A549 (cell line): Measurements from ENCODE around the gene EPS8L2. TPM values are rescaled to one million over a fixed set of nuclear protein-coding genes. Genes with fewer than 3 reads are reported as not detected.

Source experiments
- ATAC-seq, 2 experiments: fragments of 200-7000 bp in 1 of 2; fragments of >200 bp in 1 of 2; cut with Nextera tagmentation in 1 of 2; cut with Tn5 transposase in 1 of 2; 3 replicates each; pipeline versions ENCODE4 v1.8.0 to v1.9.1; 2018 to 2020; ENCODE audit warnings: mild to moderate bottlenecking in 1 of 2, moderate library complexity in 1 of 2
- CTCF ChIA-PET: fragments of 300-600 bp; sonication (Branson Sonifier 250); formaldehyde crosslinking; extraction: SDS; loops from one replicate; lab custom pipeline; 2021; ENCODE audit warnings: antibody characterized with exemption, inconsistent platforms; lab: Yijun Ruan, JAX
- POLR2A ChIA-PET: fragments of 350-600 bp; formaldehyde crosslinking; extraction: SDS; loops from one replicate; lab custom pipeline; 2021; ENCODE audit warnings: antibody characterized with exemption, inconsistent platforms; lab: Yijun Ruan, JAX
- DNase-seq, 2 experiments: peaks; one replicate each; pipeline versions ENCODE4 v3.0.0 to v3.0.0-alpha.2; 2011 to 2016; ENCODE audit warnings: low read depth in 1 of 2, low spot score in 1 of 2
- FAIRE-seq: peaks from 2 replicates; lab custom pipeline; 2011; peaks lifted over from hg19 to GRCh38; lab: Jason Lieb, UNC
- H3K27ac ChIP-seq, 2 experiments: fragments of >200 bp; sonication (Bioruptor Twin); formaldehyde crosslinking; 3 replicates each; pipeline ENCODE4 v1.5.1; 2016 to 2017
- H3K4me1 ChIP-seq: fragments of >200 bp; sonication (Bioruptor Twin); formaldehyde crosslinking; 3 replicates; pipeline ENCODE4 v1.6.1; 2016
- H3K4me2 ChIP-seq: fragments of >200 bp; sonication (Bioruptor Twin); formaldehyde crosslinking; 3 replicates; pipeline ENCODE4 v1.6.1; 2016
- H3K4me3 ChIP-seq: fragments of >200 bp; sonication (Bioruptor Twin); formaldehyde crosslinking; 3 replicates; pipeline ENCODE4 v1.5.1; 2016
- H3K9me3 ChIP-seq: fragments of >200 bp; sonication (Bioruptor Twin); formaldehyde crosslinking; 3 replicates; pipeline ENCODE4 v1.6.1; 2016
- CBX2 ChIP-seq: fragments of 200-600 bp; sonication (generic); IDR thresholded peaks from 2 replicates; pipeline ENCODE4 v1.6.1; 2016; ENCODE audit warnings: low read depth, mild to moderate bottlenecking, borderline replicate concordance
- CBX8 ChIP-seq: fragments of 200-600 bp; sonication (generic); IDR thresholded peaks from 2 replicates; pipeline ENCODE4 v1.6.1; 2016
- CHD4 ChIP-seq: fragments of 200-600 bp; sonication (generic); IDR thresholded peaks from 2 replicates; pipeline ENCODE4 v1.6.1; 2016; ENCODE audit warnings: antibody characterized with exemption, mild to moderate bottlenecking, borderline replicate concordance
- CTCF ChIP-seq: fragments of >200 bp; sonication (Bioruptor Twin); formaldehyde crosslinking; IDR thresholded peaks from 3 replicates; pipeline ENCODE4 v1.5.1; 2016
- E2F6 ChIP-seq: IDR thresholded peaks from 2 replicates; pipeline ENCODE4 v1.6.1; 2012; ENCODE audit warnings: low read depth, borderline replicate concordance
- EHF ChIP-seq: fragments of 250-450 bp; sonication (Bioruptor Pico); IDR thresholded peaks from 2 replicates; pipeline ENCODE4 v1.5.0; 2020; ENCODE audit warnings: mild to moderate bottlenecking
- EP300 ChIP-seq, 2 experiments: fragments of >200 bp; sonication (Bioruptor Twin); formaldehyde crosslinking; IDR thresholded peaks; 2 replicates in 1 of 2; 3 replicates in 1 of 2; pipeline ENCODE4 v1.6.1; 2016 to 2017
- FOSL2 ChIP-seq, 2 experiments: fragments of 450-650 bp in 1 of 2; fragments of >200 bp in 1 of 2; sonication (Bioruptor Twin) in 1 of 2; formaldehyde crosslinking; IDR thresholded peaks; 2 replicates each; pipeline versions ENCODE4 v1.5.0 to v1.6.1; 2016 to 2020; ENCODE audit warnings: mild to moderate bottlenecking in 1 of 2, moderate library complexity in 1 of 2
- HDAC2 ChIP-seq: fragments of 200-600 bp; sonication (generic); IDR thresholded peaks from 2 replicates; pipeline ENCODE4 v1.6.1; 2016
- HOXA7 ChIP-seq: fragments of 250-450 bp; sonication (Bioruptor Pico); IDR thresholded peaks from 2 replicates; pipeline ENCODE4 v1.5.0; 2020; ENCODE audit warnings: mild to moderate bottlenecking, moderate library complexity
- HOXB13 ChIP-seq: fragments of 250-450 bp; sonication (Bioruptor Pico); IDR thresholded peaks from 2 replicates; pipeline ENCODE4 v1.5.0; 2020; ENCODE audit warnings: low read depth, mild to moderate bottlenecking, moderate library complexity
- JUN ChIP-seq, 2 experiments: fragments of >200 bp; sonication (Bioruptor Twin); formaldehyde crosslinking; IDR thresholded peaks; 2 replicates in 1 of 2; 3 replicates in 1 of 2; pipeline ENCODE4 v1.6.1; 2016 to 2017
- JUNB ChIP-seq: fragments of >200 bp; sonication (Bioruptor Twin); formaldehyde crosslinking; IDR thresholded peaks from 2 replicates; pipeline ENCODE4 v1.6.1; 2016
- MAFK ChIP-seq: fragments of 450-650 bp; IDR thresholded peaks from 2 replicates; pipeline ENCODE4 v1.6.1; 2014; ENCODE audit not compliant: partially characterized antibody
- MAX ChIP-seq: IDR thresholded peaks from 2 replicates; pipeline ENCODE4 v1.6.1; 2012
- MAZ ChIP-seq: fragments of 150-350 bp; IDR thresholded peaks from 2 replicates; pipeline ENCODE4 v1.6.1; 2014; ENCODE audit warnings: antibody characterized with exemption, low read depth, low read length, borderline replicate concordance
- MYC ChIP-seq: IDR thresholded peaks from 2 replicates; pipeline ENCODE4 v1.6.1; 2012; ENCODE audit warnings: mild to moderate bottlenecking, inconsistent platforms, low read length, improper control_type of control experiment, borderline replicate concordance
- NPAS2 ChIP-seq: fragments of 250-450 bp; sonication (Bioruptor Pico); IDR thresholded peaks from 2 replicates; pipeline ENCODE4 v1.8.0; 2022; ENCODE audit warnings: mild to moderate bottlenecking, moderate library complexity, borderline replicate concordance
- PBX3 ChIP-seq: IDR thresholded peaks from 2 replicates; pipeline ENCODE4 v1.6.1; 2012
- PHF8 ChIP-seq: fragments of 200-600 bp; sonication (generic); IDR thresholded peaks from 2 replicates; pipeline ENCODE4 v1.6.1; 2016; ENCODE audit warnings: low read depth, mild to moderate bottlenecking, antibody characterized with exemption, moderate library complexity, borderline replicate concordance
- RCOR1 ChIP-seq: fragments of 150-350 bp; IDR thresholded peaks from 2 replicates; pipeline ENCODE4 v1.6.1; 2014; ENCODE audit warnings: antibody characterized with exemption, low read length, low read depth
- REST ChIP-seq: fragments of 200-600 bp; sonication (generic); IDR thresholded peaks from 2 replicates; pipeline ENCODE4 v1.6.1; 2016; ENCODE audit warnings: antibody characterized with exemption, mild to moderate bottlenecking, moderate library complexity
- SMC3 ChIP-seq: fragments of >200 bp; sonication (Bioruptor Twin); formaldehyde crosslinking; IDR thresholded peaks from 3 replicates; pipeline ENCODE4 v1.6.1; 2018; ENCODE audit warnings: inconsistent platforms
- ZC3H11A ChIP-seq: fragments of 450-650 bp; IDR thresholded peaks from 2 replicates; pipeline ENCODE4 v1.6.1; 2014; ENCODE audit warnings: antibody characterized with exemption, mild to moderate bottlenecking
- ZFP36 ChIP-seq: fragments of 450-650 bp; IDR thresholded peaks from 2 replicates; pipeline ENCODE4 v1.6.1; 2014; ENCODE audit warnings: borderline replicate concordance; ENCODE audit not compliant: partially characterized antibody
- ZNF302 ChIP-seq: fragments of 250-450 bp; sonication (Bioruptor Pico); IDR thresholded peaks from 2 replicates; pipeline ENCODE4 v1.9.0; 2021; ENCODE audit warnings: inconsistent platforms, mild to moderate bottlenecking, moderate library complexity
- WGBS: methylation state at CpG from one replicate; pipeline ENCODE4 v1.1.6; 2017; ENCODE audit errors: missing lambda C conversion rate; 5-methylcytosine and 5-hydroxymethylcytosine counted together
- polyA plus RNA-seq, 4 experiments: library from polyadenylated mRNA; depleted of rRNA in 3 of 4; stranded (reverse); fragments of >200 nt; fragmentation: RNase III in 1 of 4; extraction: RNeasy Plus Mini Kit Qiagen cat#74134 plus additional on column Dnase treatment in 1 of 4; gene quantifications; 2 replicates in 3 of 4; 3 replicates in 1 of 4; pipeline ENCODE4 v1.2.3, GENCODE V29; 2011 to 2017

Gene EPS8L2
- polyA plus RNA-seq, 2 of the 4 experiments (the other 2 are of a cell fraction), result 60.7 to 154 TPM

GRCh38 chr11:696955-697491 is 9.0 kb upstream of the EPS8L2 start:
- H3K4me1 ChIP-seq, result peaks cover 38% of the 10 kb centered on the region
- no peak for ATAC-seq
- DNase-seq, result no peak
- peak overlapping the region; percentile 81 for H3K4me3 ChIP-seq
- no peak for FAIRE-seq
- no peaks in the 10 kb centered on the region for H3K9me3 ChIP-seq
- H3K27ac ChIP-seq, result peak overlapping the region; percentile 95 to 98
- CTCF ChIA-PET, result interaction anchor here (0.6 to 26.0 kb wide), 21 partner anchors 9 to 257 kb away, joined by 3 to 599 read pairs (median 4); partner anchors contain the start of gene EPS8L2
- H3K4me2 ChIP-seq, result peak overlapping the region; percentile 73
- POLR2A ChIA-PET, result interaction anchor here (1.6 to 2.9 kb wide), 2 partner anchors 9 to 121 kb away, joined by 3 to 41 read pairs; partner anchors contain the start of genes EPS8L2 and PHRF1
- 78% methylated on average over 9 of the region's 11 CpGs for WGBS
- TF ChIP-seq MAX (no peak), JUN (IDR thresholded peaks at IDR 0.05) (no peak), PBX3 (no peak), MAZ (no peak), JUNB (no peak), CHD4 (no peak), CBX8 (no peak), ZC3H11A (no peak), CTCF (no peak), CBX2 (no peak), RCOR1 (no peak)

GRCh38 chr11:697811-698311 is 8.2 kb upstream of the EPS8L2 start:
- WGBS, result 82% methylated on average over 11 of the region's 11 CpGs
- H3K4me3 ChIP-seq, result no peak overlapping the region

GRCh38 chr11:698493-699115 is 7.4 kb upstream of the EPS8L2 start:
- ChIA-PET POLR2A (no interaction called here), CTCF (interaction anchor here (0.7 to 26.0 kb wide), 3 partner anchors 14 to 67 kb away, joined by 3 to 599 read pairs (median 7); no protein-coding TSS in a partner anchor)
- ATAC-seq (no peak), FAIRE-seq (no peak), DNase-seq (no peak)
- H3K4me3 ChIP-seq, result no peak overlapping the region
- H3K4me1 ChIP-seq, result peaks cover 40% of the 10 kb centered on the region
- H3K4me2 ChIP-seq, result no peak overlapping the region
- H3K9me3 ChIP-seq, result no peaks in the 10 kb centered on the region
- WGBS, result 86% methylated on average over 16 of the region's 17 CpGs
- H3K27ac ChIP-seq, result peak overlapping the region in 1 of 2 experiments; percentile 28; a peak in 1 of 6 replicates
- TF ChIP-seq PHF8, result no peak
- TF ChIP-seq EHF (CRISPR knock-in tag), result no peak
- no peak for TF ChIP-seq E2F6
- TF ChIP-seq HDAC2, result no peak
- TF ChIP-seq SMC3, result no peak
- TF ChIP-seq MAX, result no peak
- TF ChIP-seq REST, result no peak
- TF ChIP-seq ZFP36, result no peak
- no peak for TF ChIP-seq ZNF302
- no peak for TF ChIP-seq HOXB13 (CRISPR knock-in tag)
- TF ChIP-seq CHD4, result no peak
- TF ChIP-seq JUN (IDR thresholded peaks at IDR 0.05), result no peak

More at GRCh38 chr11:697811-698311, 8.2 kb upstream of the EPS8L2 start:
- POLR2A ChIA-PET, result interaction anchor here (2.9 kb wide), 1 partner anchor 8 kb away, joined by 41 read pairs; the partner anchor contains the start of gene EPS8L2
- CTCF ChIA-PET, result interaction anchor here (0.7 to 26.0 kb wide), 8 partner anchors 9 to 68 kb away, joined by 3 to 599 read pairs (median 8); partner anchors contain the start of gene EPS8L2
- Histone ChIP-seq H3K9me3 (no peaks in the 10 kb centered on the region), H3K4me2 (no peak overlapping the region), H3K4me1 (peaks cover 42% of the 10 kb centered on the region), H3K27ac (peak overlapping the region in 1 of 2 experiments; percentile 95; a peak in 3 of 6 replicates)
- DNase-seq, result no peak
- no peak for ATAC-seq
- no peak for FAIRE-seq
- TF ChIP-seq ZFP36 (no peak), CBX8 (no peak), MAZ (no peak), MYC (no peak), HOXA7 (no peak), NPAS2 (no peak), ZC3H11A (no peak), EP300 (IDR thresholded peaks at IDR 0.05) (no peak), MAFK (no peak), FOSL2 (IDR thresholded peaks at IDR 0.05) (no peak), FOSL2 (CRISPR knock-in tag; IDR thresholded peaks at IDR 0.05) (no peak), PHF8 (no peak)
- TF ChIP-seq, all 56 proteins: peak for 0
